GM06990 (cell line): Measurements from ENCODE around the gene SRRM3.

Experiments
- DNase-seq: peaks from one replicate; pipeline ENCODE4 v3.0.0-alpha.2; 2011; ENCODE audit not compliant: insufficient read length; ENCODE audit errors: extremely low read depth
- H3K27me3 ChIP-seq: replicated peaks from 2 replicates; pipeline ENCODE4 v1.6.0; 2011; ENCODE audit warnings: low read length; ENCODE audit not compliant: control insufficient read depth, insufficient read depth
- H3K36me3 ChIP-seq: 2 replicates; pipeline ENCODE4 v1.5.1; 2011; ENCODE audit warnings: low read length; ENCODE audit not compliant: control insufficient read depth, insufficient read depth
- H3K4me3 ChIP-seq: replicated peaks from 2 replicates; pipeline ENCODE4 v1.5.1; 2011; ENCODE audit warnings: low read depth, mild to moderate bottlenecking, control low read depth, low read length
- TF ChIP-seq, protein P1 (sequence below): IDR thresholded peaks from 2 replicates; pipeline ENCODE4 v1.5.1; 2011; ENCODE audit warnings: low read length, control low read depth, mild to moderate bottlenecking, inconsistent platforms; ENCODE audit not compliant: insufficient read depth, poor library complexity, severe bottlenecking

SRRM3 gene

DNA sequence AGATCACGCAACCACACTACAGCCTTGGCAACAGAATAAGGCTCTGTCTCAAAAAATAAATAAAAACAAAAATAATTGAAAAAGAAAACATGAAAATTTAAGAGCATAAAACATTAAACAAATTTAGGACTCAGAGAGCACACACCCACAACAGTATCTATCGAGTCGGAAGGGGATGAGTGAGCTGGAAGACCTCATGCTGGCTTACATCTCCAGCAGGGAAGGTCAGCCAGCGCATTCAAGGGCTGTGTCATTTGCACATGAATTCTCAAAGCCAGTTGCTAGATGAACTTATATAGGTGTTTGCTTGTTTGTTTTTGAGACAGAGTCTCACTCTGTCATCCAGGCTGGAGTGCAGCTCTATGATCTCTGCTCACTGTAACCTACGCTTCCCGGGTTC lies 50.3 kb downstream of the SRRM3 start:
- DNase-seq: no peak
- Histone ChIP-seq H3K4me3 (no peak overlapping the region), H3K27me3 (no peaks in the 10 kb centered on the region; the same call in 1 of the 2 replicates), H3K36me3 (no peaks in the 10 kb centered on the region)
- TF ChIP-seq, protein P1, sequence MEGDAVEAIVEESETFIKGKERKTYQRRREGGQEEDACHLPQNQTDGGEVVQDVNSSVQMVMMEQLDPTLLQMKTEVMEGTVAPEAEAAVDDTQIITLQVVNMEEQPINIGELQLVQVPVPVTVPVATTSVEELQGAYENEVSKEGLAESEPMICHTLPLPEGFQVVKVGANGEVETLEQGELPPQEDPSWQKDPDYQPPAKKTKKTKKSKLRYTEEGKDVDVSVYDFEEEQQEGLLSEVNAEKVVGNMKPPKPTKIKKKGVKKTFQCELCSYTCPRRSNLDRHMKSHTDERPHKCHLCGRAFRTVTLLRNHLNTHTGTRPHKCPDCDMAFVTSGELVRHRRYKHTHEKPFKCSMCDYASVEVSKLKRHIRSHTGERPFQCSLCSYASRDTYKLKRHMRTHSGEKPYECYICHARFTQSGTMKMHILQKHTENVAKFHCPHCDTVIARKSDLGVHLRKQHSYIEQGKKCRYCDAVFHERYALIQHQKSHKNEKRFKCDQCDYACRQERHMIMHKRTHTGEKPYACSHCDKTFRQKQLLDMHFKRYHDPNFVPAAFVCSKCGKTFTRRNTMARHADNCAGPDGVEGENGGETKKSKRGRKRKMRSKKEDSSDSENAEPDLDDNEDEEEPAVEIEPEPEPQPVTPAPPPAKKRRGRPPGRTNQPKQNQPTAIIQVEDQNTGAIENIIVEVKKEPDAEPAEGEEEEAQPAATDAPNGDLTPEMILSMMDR: no peak

DNA sequence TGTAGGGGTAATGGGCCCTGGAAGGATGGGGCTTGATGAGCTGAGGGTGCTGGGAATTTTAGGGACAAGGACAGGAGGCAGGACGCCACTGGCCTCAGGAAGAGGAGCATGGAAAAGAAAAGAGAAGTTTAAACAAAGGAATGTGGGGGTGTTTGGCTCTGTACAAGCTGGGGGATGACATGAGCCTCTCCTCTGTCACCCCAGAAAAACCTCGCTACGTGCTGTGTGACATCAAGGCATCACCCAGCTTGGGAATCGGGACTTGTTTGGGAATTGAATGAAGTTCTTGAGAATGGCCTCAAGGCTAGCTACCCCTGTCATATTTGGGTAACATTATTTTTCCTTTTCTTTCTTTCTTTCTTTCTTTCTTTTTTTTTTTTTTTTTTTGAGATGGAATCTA lies 53.1 kb downstream of the SRRM3 start:
- no peaks in the 10 kb centered on the region; the same call in 1 of the 2 replicates for H3K27me3 ChIP-seq
- no peak overlapping the region for H3K4me3 ChIP-seq
- no peaks in the 10 kb centered on the region for H3K36me3 ChIP-seq
- DNase-seq: no peak
- TF ChIP-seq, protein P1: no peak

DNA sequence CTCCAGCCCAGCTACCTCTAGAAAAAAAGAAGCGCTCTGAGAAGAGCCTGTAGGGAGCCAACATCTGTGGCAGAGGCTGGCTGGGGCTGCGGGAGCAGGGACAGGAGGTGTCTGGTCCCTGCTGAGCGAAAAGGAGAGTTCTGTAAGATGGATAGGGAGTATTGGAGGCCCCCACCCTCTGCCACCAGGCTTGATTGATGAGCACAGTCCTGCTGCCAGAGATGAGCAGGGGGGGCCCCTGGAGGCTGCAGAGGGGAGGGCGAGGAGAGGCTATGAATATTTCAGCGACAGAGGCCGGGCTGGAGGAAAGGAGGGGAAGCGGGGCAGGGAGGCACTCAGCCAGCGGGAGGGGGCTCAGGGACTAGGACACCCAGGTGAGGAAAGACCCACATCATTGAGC lies 56.3 kb downstream of the SRRM3 start:
- Histone ChIP-seq H3K27me3 (no peaks in the 10 kb centered on the region; the same call in 1 of the 2 replicates), H3K36me3 (no peaks in the 10 kb centered on the region), H3K4me3 (no peak overlapping the region)
- TF ChIP-seq, protein P1: no peak
- DNase-seq: no peak

GRCh38 chr7:76259124-76260093 lies 57.7 kb downstream of the SRRM3 start:
- DNase-seq: no peak
- Histone ChIP-seq H3K4me3 (no peak overlapping the region), H3K27me3 (no peaks in the 10 kb centered on the region; the same call in 1 of the 2 replicates), H3K36me3 (no peaks in the 10 kb centered on the region)
- TF ChIP-seq, protein P1: no peak

DNA sequence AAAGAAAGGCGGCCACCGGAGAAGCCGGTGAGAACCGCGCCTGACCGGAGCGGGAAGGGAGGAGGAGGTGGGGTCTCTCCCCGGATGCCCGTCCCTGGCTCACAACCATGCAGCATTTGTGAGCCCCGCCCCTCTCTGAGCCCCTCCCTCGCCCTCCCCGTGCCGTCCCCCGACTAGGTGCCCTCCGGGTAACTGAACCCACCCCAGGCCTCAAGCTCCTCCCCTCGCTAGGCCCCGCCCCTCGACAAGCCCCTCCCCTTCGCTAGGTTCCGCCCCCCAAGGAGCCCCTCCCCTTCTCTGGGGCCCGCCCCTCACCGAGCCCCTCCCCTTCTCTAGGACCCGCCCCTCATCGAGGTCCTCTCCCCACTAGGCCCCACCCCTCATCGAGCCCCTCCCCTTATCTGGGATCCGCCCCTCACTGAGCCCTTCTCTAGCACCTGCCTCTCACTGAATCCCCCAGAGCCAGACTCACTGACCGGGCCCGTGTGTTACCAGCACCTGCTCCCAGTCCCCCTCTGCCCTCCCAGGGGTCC lies 58.5 kb downstream of the SRRM3 start:
- Histone ChIP-seq H3K4me3 (no peak overlapping the region), H3K27me3 (no peaks in the 10 kb centered on the region), H3K36me3 (no peaks in the 10 kb centered on the region)
- DNase-seq: peak; percentile 36
- TF ChIP-seq, protein P1: no peak
